GM04503 (cell line): ENCODE measurements around the gene URAD.

Experiments
- DNase-seq: peaks from one replicate; pipeline ENCODE4 v3.0.0-alpha.2; 2012; ENCODE audit warnings: low read depth

Gene URAD

DNA sequence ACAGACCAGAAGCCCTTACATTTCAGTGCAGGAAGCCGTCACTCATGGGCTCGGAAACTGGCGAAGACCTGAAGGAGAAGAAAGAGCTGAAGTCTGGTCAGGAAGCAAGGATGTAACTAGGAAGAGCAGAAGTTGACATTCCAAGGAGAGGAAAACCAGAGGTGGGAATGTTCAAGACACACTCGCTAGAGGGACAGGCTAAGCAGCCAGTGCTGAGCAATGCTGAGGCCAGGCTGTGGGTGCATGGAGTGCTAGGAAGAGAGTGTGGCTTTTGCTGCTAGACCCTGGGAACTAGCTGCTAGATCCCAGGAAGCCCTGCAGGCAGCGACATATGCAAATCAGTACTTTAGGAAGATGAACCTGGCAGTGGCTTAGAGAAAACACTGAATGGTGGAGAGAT, 12.1 kb upstream of the URAD start:
- DNase-seq: no peak

DNA sequence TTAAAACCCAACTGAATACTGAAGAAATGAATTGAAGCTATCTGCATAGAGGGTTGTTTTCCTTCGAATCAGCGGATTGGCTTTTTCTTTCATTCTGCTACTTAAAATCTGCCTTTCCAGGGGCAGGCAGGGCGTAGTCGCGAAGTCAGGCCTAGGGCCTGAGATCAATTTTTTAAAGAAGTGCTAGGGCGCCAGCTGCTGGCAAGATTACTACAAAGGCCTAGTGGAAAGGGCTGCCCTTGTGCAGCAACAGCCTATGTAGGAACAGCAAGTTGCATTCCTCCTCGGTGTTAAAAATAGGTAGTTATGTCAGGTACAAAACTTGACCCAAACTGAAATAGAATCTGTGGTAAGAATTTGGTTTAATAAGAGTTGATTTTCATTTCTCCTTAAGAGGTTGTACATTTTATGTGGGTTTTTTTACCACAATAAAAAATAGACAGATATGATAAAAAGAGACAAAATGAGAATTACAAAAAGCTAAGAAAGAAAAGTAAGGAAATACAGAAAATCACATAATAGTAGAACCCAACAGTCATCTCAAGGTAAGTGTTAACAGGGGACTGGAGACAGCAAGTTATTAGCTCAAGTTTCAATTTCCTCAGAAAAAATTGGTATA, 9.5 kb upstream of the URAD start:
- no peak for DNase-seq

DNA sequence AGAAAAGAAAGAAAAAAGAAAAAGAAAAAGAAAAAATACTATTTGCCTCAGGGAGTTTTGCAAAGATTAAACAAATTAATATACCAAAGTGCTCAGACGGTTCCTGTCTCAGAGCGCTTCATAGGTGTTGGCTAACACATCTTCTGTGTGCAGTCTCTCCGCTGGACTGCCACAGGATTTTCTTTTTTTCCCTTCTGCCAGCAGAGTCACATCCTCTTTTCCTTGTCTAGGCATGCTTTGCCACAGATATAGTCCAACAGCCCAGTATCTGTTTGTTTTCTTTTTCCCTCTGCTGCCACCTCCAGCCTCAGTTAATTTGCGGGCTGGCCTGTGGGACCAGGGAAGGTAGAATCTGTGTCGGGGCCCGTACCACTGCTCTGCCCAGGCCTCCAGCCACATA, 3.4 kb upstream of the URAD start:
- no peak for DNase-seq

DNA sequence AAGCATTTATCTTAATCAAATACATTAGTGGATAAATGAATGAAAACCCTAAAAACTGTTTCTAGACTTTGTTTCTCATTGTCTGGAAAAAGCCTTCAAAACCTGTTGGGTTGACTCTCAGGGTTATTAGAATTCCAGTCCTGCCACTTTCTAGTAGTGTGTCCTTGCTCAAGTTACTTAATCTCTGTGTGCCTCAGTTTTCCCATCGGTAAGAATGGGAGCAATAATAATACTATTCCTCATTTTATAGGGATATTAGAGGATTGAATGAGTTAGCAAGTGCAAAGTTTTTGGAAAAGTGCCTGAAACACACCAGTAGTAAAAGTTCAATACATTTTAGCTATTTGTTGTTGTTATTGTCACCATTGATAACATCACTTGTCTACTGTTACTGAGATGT, 2.9 kb downstream of the URAD start:
- no peak for DNase-seq

DNA sequence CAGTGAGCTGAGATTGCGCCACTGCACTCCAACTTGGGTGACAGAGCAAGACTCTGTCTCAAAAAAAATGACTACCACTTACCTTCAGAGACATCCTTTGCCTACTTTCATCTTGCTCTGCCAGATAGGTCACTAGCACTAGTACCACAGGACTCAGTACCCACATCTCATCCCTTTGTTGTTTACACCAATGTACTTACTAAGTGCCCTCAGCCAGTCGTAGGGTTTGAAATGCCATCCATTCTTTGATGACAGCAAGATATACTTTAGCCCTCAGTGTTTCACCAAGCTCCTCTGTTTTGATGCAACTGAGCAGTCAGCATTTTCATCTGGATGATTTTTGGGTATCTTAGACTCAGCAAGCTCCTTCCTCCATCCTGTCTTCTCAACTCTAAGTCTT, 6.1 kb downstream of the URAD start:
- no peak for DNase-seq

DNA sequence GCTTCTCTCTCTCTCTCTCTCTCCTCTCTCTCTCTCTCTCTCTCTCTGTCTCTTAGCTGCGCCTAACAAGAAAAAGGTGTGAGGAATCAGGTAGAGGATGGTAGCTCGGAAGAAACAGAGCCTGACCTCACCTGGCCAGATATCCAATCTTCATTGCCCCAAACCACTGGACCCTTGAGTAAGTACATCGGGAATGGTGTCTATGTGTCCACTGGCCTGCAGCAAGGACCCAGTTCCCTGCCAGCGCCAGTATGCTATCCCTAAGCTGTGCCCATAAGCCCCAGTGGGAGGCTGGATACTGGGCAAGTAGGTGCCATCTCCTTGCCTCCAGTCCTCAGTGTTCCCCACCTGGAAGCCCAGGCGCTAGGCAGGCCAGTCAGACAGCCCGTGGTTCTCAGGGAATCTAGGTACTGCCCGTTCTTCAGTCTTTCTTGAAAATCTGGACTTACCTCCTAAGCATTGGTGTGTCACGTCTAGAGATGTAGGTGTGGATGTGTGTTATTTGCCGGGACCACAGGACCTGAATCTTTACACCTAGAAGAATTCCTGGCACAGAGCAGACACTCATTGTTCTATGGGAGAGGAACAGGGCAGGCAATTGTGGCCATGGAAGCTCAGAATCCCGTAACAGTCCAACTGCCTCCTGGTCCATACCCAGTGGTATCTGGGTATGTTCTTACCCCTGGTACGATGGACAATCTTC, 7.3 kb downstream of the URAD start:
- no peak for DNase-seq

DNA sequence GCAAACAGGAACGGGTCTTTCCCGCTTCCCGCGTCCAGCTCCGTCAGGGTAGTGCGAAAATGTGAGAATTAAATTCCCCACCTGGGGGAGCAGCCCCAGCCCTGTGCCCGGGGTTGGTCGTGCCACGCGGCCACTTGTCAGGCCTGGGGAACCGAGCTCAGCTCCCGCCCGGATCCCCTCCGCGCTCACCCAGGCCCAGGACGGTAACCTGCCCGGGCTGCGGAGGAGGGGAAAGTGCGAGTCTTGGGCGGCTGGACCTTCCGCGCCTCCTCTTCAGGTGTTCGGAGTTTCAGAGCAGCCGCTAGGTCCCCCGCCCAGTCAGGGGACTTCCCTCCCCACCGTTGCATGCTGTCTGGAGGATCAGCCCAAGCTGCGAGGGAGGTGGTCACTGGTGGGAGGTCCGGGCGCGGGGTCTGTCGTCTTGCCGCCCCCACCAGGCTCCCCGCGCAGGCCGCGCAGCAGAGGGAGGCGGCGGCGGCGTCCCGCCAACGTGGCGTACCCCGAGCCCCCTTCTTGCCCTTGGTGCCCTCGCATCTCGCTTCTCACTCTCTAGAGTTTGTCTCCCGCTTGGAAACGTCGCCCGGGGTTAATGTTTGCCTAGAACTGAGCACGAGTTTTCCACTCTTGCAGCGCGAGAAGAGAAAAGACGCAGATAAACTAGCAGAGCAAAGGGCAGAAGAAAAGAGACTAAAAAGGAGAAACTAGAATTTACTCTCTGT, 8.1 kb downstream of the URAD start:
- no peak for DNase-seq

DNA sequence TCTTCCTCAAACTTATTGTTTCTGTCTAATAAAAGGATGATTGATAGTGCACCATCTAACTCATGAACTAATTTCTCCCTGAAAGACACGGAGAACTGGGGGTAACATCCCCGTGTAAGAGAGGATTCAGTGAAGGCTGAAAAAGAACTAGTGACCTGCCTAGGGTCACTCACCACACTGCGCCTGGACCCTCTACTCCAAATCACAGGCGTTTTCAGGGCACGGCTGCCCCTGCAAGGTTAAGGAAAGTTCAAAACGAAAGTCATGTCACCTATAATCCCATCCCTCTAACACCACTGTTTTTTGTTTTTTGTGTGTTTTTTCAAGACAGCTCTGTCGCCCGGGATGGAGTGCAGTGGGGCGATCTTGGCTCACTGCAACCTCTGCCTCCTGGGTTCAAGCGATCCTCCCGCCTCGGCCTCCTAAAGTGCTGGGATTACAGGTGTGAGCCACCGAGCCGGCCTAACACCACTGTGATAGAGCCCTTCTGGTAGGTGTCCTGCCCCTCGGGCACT, 8.7 kb downstream of the URAD start:
- no peak for DNase-seq

DNA sequence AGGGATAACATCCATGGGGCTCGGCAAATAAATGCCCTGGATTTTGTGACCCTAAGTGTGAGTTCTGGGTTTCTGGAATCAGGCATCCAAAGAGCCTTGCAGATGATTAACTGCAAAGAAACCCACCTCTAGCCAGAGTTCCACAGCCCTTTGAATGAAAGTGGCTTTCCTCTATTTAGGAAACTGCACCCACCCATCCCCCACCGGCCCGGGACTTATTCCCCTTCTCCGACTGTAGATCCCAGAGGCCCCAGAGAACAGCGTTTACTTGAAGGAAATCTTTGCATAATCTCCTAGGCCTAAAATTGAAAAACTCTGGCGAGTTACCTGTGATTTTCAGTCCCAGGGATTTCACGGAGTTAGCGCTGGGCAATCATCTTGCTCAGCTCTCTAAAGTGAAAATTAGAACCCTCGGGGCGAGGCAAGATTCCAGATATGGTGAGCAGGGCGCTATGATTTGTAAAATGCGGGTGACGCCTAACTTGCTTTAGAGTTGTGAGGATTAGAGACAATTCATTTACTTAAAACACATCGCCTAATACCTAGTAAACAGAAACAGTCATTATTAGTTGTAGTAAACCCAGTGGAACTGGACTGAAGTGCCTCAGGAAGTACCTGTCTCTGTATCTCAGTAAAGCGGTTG, 9.4 kb downstream of the URAD start:
- no peak for DNase-seq

DNA sequence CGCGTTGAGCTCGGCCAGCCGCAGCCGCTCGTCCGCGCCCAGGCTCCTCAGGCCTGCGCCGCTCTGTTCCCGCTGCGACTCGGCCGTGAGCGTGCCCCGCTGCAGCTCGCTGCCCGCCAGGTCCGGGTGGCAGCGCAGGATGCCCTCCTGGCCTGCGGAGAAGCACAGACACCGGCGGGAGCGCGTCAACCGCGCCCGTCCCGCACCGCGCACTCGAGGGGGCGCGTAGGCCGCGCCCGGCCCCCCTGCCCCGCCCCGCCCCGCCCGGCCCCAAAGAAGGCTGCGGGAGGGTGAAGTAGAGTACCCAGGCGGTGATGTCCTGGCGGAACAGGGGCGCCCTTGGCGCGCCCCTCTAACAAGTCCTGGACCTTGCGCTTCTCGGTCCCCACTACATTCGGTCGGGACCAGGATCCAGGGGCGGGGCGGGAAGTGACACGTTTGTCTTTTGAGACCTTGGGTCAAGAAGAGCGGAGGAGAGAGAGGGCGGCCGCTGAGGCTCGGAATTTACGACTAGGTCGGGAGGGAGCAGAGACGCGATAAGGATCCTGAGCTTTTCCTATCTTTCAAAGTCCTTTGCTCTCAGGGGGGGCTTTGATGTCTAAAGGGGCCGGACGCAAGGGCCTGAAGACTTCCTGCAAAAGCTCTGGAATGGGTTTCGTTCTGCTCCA, 10.1 kb downstream of the URAD start:
- DNase-seq: no peak

DNA sequence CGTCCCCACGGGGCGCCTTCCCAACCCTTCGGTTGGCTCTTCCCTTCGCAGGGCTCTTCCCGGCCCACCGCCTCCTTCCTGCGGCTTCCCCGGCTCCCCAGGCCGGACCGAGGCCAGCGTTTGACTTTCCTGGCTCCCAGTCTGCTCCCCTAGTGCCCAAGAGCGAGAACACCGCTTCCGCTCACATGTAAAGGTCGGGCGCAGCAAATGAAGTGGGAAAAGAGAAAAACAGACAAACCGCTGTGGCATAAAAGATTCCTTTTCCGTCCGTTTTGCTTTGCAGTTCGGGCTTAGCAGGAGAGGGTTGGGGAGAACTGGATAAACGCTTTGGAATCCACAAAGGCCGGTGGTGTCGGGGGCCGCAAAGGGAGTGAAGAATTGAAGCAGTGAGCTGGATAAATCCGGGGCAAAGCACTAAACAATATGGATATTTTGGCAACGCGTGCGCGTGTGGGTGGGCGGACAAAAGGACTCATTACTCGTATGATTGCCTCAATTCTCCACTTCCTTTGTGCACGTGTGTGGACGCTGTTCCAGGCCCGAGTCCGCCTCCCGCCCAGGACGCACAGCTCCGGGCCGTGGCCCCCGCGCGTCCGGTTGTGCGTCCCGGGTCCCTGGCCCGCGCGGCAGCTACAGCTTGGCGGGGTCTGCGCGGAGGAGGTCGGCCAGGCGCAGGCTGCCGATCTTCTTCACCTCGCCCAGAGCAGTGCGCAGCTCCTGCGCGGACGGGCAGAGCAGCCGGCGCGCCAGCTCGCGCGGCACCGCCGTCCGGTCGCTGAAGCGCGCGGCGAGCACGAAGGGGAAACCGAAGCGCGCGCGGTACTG, 10.8 kb downstream of the URAD start:
- no peak for DNase-seq

DNA sequence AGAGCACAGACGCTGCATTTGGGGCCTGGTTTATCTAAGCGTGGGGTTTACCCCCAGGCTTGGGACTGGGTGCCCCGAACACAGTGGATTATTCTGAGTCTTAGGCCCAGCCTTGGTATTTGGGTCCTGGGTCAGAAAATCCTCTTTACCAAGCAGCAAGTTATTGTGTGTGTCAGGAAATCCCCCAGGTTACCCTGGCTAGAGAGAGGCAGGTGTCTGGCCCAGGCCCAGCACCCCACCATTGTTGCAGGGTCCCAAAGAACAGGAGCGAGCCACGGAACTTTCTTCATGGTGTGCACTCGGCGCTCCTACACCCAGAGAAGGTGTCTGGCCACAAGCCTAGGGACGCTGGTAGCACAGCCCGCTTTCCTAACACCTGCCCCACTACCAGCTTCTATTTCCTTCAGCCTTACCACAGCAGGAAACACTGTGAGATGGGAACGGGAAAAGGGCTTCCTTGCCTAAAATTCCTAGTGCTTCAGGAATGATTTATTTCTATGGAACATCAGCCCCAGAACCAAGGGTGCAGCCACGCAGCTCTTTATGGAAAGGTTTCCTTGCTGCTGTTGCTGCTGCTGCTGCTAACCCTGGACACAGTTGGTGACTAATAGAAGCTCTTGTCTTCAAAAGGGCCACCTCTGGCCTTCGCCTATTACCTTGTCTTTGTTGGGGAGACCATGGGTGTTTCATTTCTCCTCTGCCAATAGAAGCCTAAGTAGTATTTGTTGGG, 12.0 kb downstream of the URAD start:
- no peak for DNase-seq

DNA sequence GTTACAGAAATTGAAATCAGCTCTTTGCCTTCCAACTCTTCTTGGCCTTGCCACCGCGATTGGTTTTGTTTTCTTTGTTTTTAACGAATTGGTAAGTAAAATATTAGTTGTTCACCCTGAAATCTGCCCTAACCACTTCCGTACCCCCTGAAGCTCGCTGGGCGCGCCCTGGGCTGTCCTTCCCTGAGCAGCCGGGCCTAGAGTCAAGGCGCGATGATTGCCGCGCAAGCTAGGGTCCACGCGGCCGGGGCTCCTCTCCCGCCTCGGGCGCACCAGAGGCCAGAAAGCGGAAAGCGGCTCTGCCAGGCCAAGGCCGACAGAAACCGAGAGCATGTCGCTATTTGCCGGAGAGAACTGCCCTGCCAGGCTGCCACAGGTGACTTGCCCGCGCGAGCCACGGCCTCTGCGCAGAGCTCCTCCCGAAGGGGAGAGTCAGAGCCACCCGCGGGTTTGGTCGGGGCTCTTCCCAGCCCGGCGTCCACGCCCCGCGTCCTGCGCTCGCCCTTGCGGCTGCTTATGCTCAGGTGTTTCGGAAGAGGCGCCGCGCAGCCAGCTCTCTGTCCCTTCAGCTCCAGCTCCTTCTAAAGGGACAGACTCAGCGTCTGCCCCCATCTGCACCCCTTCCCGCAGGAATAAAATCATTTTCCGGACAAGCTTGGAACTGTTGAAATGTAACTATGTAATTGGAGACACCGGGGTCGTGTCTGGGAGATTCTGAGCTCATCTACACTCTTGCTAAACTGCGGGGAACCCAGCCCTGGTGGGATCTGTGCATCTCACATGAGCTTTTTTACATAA, 12.7 kb downstream of the URAD start:
- no peak for DNase-seq

DNA sequence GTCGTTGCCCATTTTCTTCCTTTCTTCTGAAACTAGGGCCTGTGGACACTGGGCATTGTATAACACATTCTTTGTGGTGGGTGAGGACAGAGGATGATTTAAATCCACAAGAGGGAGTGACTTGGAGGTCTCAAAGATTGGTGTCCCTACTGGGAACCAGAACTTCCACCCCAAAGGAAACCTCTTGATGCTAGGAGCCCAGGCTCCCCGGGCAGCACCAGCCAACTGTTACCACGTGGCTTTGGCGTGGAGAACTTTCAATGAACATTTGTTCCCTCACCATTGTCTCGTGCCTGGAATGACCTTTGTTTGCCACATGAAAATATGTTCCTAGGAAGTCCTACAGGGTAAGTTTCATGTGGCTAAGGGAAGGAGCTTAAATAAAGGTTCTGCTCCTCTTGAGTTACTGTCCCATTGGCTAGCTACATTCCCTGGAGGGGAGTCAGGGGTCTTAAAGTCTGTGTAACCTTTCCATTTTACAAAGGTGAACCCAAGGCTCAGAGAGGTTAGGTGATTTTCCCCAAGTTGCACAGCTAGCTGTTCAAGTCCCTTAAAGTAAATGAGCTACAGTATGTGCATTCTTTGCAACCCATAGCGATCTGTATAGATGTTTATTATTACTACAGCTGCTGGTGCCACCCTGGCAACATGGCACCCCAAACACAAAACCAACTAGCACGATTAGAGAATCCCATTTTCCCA, 14.4 kb downstream of the URAD start:
- no peak for DNase-seq

DNA sequence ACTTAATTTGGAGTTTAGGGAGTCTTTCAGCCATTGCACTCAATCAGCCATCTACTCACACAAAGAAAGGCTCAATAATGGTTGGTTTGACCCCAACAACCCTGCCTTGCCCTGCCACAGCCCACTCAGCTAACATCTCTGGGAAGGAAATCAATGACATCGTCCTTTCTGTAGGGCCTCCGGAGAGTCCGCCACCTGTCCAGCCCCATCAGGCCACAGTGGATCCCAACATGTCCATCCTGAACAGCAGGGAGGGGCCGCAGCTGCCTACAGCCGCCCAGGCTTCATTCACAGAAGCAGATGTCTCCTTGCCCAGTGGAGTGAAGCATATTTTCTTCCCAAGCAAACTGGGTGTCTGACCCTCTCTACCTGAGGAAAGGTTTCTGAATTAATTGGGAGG, 15.2 kb downstream of the URAD start:
- DNase-seq: no peak

DNA sequence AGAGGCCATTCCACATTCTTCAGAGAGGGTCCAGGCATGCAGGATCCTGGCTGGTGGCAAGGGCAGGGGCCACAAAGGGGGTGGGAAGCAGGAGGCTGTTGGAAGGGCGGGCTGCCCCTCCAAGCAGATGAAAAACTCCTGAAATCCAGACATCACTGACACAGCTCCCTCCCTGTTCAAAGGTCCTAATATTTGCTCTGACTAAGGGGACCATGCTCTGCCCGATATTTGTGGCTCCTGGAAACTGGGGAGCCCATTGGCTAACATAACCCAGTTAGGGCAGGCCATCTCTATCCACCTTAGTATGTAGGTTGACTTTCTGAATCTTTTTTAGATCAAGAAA, 16.0 kb downstream of the URAD start:
- no peak for DNase-seq

DNA sequence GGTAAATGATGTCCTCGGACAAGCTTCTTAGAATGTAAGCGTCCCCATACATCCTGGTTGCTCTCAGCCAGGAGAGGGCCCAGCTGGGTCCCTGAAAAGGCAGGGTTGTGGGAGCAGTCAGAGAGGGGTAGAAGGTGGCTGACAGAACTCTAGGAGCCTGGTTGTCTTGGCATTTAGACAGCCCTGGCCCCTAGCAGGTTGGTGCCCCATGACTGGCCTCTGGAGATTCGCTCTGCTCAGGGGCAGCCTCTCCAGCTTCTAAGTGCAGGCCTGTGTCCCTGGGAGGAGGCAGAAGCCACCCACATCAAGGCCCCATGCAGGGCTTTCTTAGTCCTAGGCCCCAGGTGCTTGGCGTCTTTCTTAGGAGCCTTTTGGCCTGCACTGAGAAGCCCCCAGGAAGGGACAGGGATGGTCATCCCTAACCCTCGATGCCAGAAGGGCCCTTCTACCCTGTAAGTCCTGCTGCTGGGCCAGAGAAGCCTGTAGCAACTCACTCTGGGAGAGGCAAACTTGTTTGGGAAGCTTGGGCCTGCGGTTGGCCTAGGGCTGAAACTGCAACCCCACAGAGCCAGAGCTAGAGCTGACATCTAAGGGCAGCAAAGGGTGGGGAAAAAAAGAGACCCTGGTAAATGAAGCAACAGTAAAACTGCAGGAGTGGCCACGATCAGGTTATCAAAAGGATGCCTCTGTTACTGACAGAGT, 16.6 kb downstream of the URAD start:
- DNase-seq: no peak

DNA sequence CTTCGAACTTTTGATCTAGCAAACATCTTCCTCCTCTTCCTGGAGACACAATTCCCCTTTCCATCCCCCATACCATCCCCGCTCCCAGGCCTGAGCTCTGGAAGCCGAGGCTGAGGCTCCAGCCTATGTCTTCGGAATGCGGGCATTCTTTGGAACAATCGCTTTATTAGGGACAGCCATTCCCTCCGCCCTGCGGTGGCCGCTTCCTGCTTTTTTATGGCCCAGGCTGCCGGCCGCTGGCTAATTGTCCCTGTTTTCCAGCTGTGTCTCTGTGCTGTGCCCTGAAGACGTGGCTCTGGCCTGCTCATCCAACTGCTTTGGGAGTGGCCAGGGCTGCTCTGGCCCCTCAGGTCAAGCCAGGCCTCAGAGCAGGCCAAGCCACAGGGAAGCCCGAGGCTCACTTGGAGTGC, 17.3 kb downstream of the URAD start:
- DNase-seq: no peak
